ENCODE measurements around the gene AKR1C2. TPM values are rescaled to one million over a fixed set of nuclear protein-coding genes. Genes with fewer than 3 reads are reported as not detected.

Gene AKR1C2
- total and polyA plus RNA-seq, 9 of the 15 experiments (the other 6 are each of a cell fraction or from before 2014, with no cell fraction given), result 13.8 to 74.0 (median 30.5) TPM

- CTCF ChIA-PET (ENCODE audit: low intra/inter-chr PET ratio), result no interaction called here
Observed at GRCh38 chr10:4984223-4984622, 19.4 kb downstream of the AKR1C2 start.

More at GRCh38 chr10:4984223-4984622, 19.4 kb downstream of the AKR1C2 start:
- H2AFZ ChIP-seq (ENCODE audit: low read depth, low read length), result no peak overlapping the region
- no peak overlapping the region for H3K9ac ChIP-seq (ENCODE audit: insufficient read depth in 1 of 2, low read depth in 2 of 2, low read length in 2 of 2)
- FAIRE-seq, result no peak
- 86% methylated on average over 10 of the region's 10 CpGs for WGBS (ENCODE audit: insufficient coverage, low coverage, missing lambda C conversion rate)
- intact Hi-C loops (cut with micrococcal nuclease) (loop anchor here (5.0 to 10.0 kb wide), 4 partner anchors 88 to 451 kb away; no protein-coding TSS in a partner anchor), in situ Hi-C loops (cut with MboI) (loop anchor here (5.0 kb wide), 2 partner anchors 137 to 298 kb away; no protein-coding TSS in a partner anchor)
- no TSS peak for BruUV-seq (replicated peaks)
- ATAC-seq, result no peak
- no peaks in the 10 kb centered on the region for H3K36me3 ChIP-seq (ENCODE audit: control insufficient read depth, insufficient read depth, low read length)
- no peak overlapping the region for H3K4me2 ChIP-seq (ENCODE audit: insufficient read depth, low read length)
- no peak overlapping the region for H3K4me3 ChIP-seq
- POLR2A ChIA-PET, result interaction anchor here (0.6 to 1.3 kb wide), 2 partner anchors 116 to 1218 kb away, joined by 3 to 4 read pairs; no protein-coding TSS in a partner anchor
- no peaks in the 10 kb centered on the region for H3K79me2 ChIP-seq (ENCODE audit: control insufficient read depth, insufficient read depth, low read length)
- H3K9me3 ChIP-seq (replicated peaks; ENCODE audit: control insufficient read depth, insufficient read depth, low read depth, low read length), result no peaks in the 10 kb centered on the region; the same call in 1 of the 2 replicates
- H3K27me3 ChIP-seq (ENCODE audit: control insufficient read depth in 2 of 2, insufficient read depth in 2 of 2, low read length in 2 of 2), result no peaks in the 10 kb centered on the region
- no peak overlapping the region for H3K27ac ChIP-seq (ENCODE audit: extremely low read depth, low read depth, low read length)
- H3K4me1 ChIP-seq (replicated peaks in 1 of 2; ENCODE audit: control insufficient read depth in 2 of 2, insufficient read depth in 2 of 2, low read length in 2 of 2), result peaks cover 18 to 20% of the 10 kb centered on the region in 2 experiments; a peak in 4 of 5 replicates
- DNase-seq (ENCODE audit: extremely low read depth in 1 of 4, low spot score in 3 of 4), result no peak
- no peaks in the 10 kb centered on the region for H3K9me1 ChIP-seq (ENCODE audit: control insufficient read depth, insufficient read depth, low read length)
- TF ChIP-seq HNRNPH1 (optimal IDR thresholded peaks at IDR 0.05; ENCODE audit: low read depth, low read length), result no peak
- no peak for TF ChIP-seq UBTF (IDR thresholded peaks at IDR 0.05; ENCODE audit: borderline replicate concordance in 1 of 2, low read depth in 2 of 2, low read length in 2 of 2)
- no peak for TF ChIP-seq ZNF785 (CRISPR knock-in tag; IDR thresholded peaks at IDR 0.05)
- no peak for TF ChIP-seq NFIC (IDR thresholded peaks at IDR 0.05)
- no peak for TF ChIP-seq ZKSCAN8 (CRISPR knock-in tag; IDR thresholded peaks at IDR 0.05)
- TF ChIP-seq HMGXB4 (CRISPR knock-in tag; IDR thresholded peaks at IDR 0.05), result no peak
- no peak for TF ChIP-seq PURB (CRISPR knock-in tag; IDR thresholded peaks at IDR 0.05; ENCODE audit: low read depth)
- no peak for TF ChIP-seq BRD4 (IDR thresholded peaks at IDR 0.05)
- TF ChIP-seq ZNF778 (CRISPR knock-in tag; IDR thresholded peaks at IDR 0.05), result no peak
- no peak for TF ChIP-seq HDGF (IDR thresholded peaks at IDR 0.05)
- no peak for TF ChIP-seq ARNT (IDR thresholded peaks at IDR 0.05)
- H4K20me1 ChIP-seq (replicated peaks; ENCODE audit: control insufficient read depth, insufficient read depth, low read length), result no peaks in the 10 kb centered on the region

All from K562 (cell line).